Mesendoderm (in vitro differentiated cells): Measurements from ENCODE around the gene SHROOM3.

ENCODE experiments used
- DNase-seq: peaks from one replicate; pipeline ENCODE4 v3.0.0; 2013
- H2AK5ac ChIP-seq: 2 replicates; pipeline ENCODE4 v1.6.1; 2013; ENCODE audit warnings: low read length, inconsistent platforms
- H2BK120ac ChIP-seq: 2 replicates; pipeline ENCODE4 v1.6.1; 2013; ENCODE audit warnings: low read depth, mild to moderate bottlenecking, low read length, moderate library complexity, mixed read lengths
- H2BK15ac ChIP-seq: replicated peaks from 2 replicates; pipeline ENCODE4 v1.6.1; 2013; ENCODE audit warnings: low read depth, mild to moderate bottlenecking, moderate library complexity
- H2BK5ac ChIP-seq: 2 replicates; pipeline ENCODE4 v1.6.1; 2013; ENCODE audit warnings: low read length, inconsistent platforms
- H3K18ac ChIP-seq: 2 replicates; pipeline ENCODE4 v1.6.1; 2013; ENCODE audit warnings: mild to moderate bottlenecking, low read length, mixed read lengths
- H3K23ac ChIP-seq: one replicate; pipeline ENCODE4 v1.6.1; 2013; ENCODE audit warnings: low read length
- H3K27ac ChIP-seq: 2 replicates; pipeline ENCODE4 v1.5.1; 2013; ENCODE audit warnings: low read depth, mild to moderate bottlenecking, inconsistent platforms, low read length, moderate library complexity
- H3K27me3 ChIP-seq: 2 replicates; pipeline ENCODE4 v1.6.1; 2013; ENCODE audit warnings: low read length, control low read depth, mild to moderate bottlenecking, inconsistent platforms; ENCODE audit not compliant: insufficient read depth, poor library complexity
- H3K36me3 ChIP-seq: 2 replicates; pipeline ENCODE4 v1.6.1; 2013; ENCODE audit warnings: low read length, inconsistent platforms; ENCODE audit not compliant: control insufficient read depth, insufficient read depth
- H3K4ac ChIP-seq: one replicate; pipeline ENCODE4 v1.6.1; 2013; ENCODE audit warnings: low read depth, mild to moderate bottlenecking, low read length, moderate library complexity
- H3K4me1 ChIP-seq: 2 replicates; pipeline ENCODE4 v1.6.1; 2013; ENCODE audit warnings: low read depth, low read length, inconsistent platforms; ENCODE audit not compliant: control insufficient read depth
- H3K4me2 ChIP-seq: 2 replicates; pipeline ENCODE4 v1.6.1; 2013; ENCODE audit warnings: low read length
- H3K4me3 ChIP-seq: 2 replicates; pipeline ENCODE4 v1.5.1; 2013; ENCODE audit warnings: mild to moderate bottlenecking, low read length
- H3K56ac ChIP-seq: one replicate; pipeline ENCODE4 v1.6.1; 2013; ENCODE audit warnings: low read length
- H3K79me1 ChIP-seq: 2 replicates; pipeline ENCODE4 v1.6.1; 2013; ENCODE audit warnings: low read length, inconsistent platforms
- H3K79me2 ChIP-seq: 2 replicates; pipeline ENCODE4 v1.6.1; 2013; ENCODE audit warnings: mild to moderate bottlenecking, low read length; ENCODE audit not compliant: control insufficient read depth, insufficient read depth
- H3K9ac ChIP-seq: 2 replicates; pipeline ENCODE4 v1.6.1; 2013; ENCODE audit warnings: low read length, inconsistent platforms
- H4K5ac ChIP-seq: one replicate; pipeline ENCODE4 v1.6.1; 2013; ENCODE audit warnings: low read length
- H4K8ac ChIP-seq: one replicate; pipeline ENCODE4 v1.6.1; 2013; ENCODE audit warnings: low read depth, mild to moderate bottlenecking, control low read depth, low read length, moderate library complexity
- WGBS: extraction: QIAGEN DNeasy Blood & Tissue Kit; methylation state at CpG from one replicate; pipeline ENCODE4 v1.1.7; 2013; ENCODE audit warnings: low lambda C conversion rate, missing lambda C conversion rate; ENCODE audit not compliant: insufficient coverage; ENCODE audit errors: extremely low coverage; 5-methylcytosine and 5-hydroxymethylcytosine counted together

SHROOM3 gene

GRCh38 chr4:76546327-76546726, 111.3 kb downstream of the SHROOM3 start:
- no peak overlapping the region for H2BK120ac ChIP-seq
- H3K4me1 ChIP-seq, result peaks cover 3% of the 10 kb centered on the region
- no peaks in the 10 kb centered on the region for H3K27me3 ChIP-seq
- H3K4me2 ChIP-seq, result no peak overlapping the region
- no peak overlapping the region for H2BK15ac ChIP-seq
- no peak overlapping the region for H3K27ac ChIP-seq
- H3K79me2 ChIP-seq, result no peaks in the 10 kb centered on the region
- H3K36me3 ChIP-seq, result no peaks in the 10 kb centered on the region
- H3K4ac ChIP-seq, result no peak overlapping the region
- no peak for DNase-seq
- no peak overlapping the region for H3K4me3 ChIP-seq
- no peak overlapping the region for H3K23ac ChIP-seq
- H3K56ac ChIP-seq, result no peak overlapping the region
- no peaks in the 10 kb centered on the region for H3K79me1 ChIP-seq
- WGBS, result no CpG with 5 or more reads among the region's 4 CpGs
- H4K8ac ChIP-seq, result no peak overlapping the region
- H2AK5ac ChIP-seq, result no peak overlapping the region
- H3K18ac ChIP-seq, result no peak overlapping the region
- no peak overlapping the region for H2BK5ac ChIP-seq
- no peak overlapping the region for H4K5ac ChIP-seq
- H3K9ac ChIP-seq, result no peak overlapping the region

GRCh38 chr4:76546759-76547742, 112.0 kb downstream of the SHROOM3 start:
- Histone ChIP-seq H2BK15ac (no peak overlapping the region), H3K23ac (no peak overlapping the region), H4K8ac (no peak overlapping the region), H3K9ac (no peak overlapping the region), H3K4me3 (no peak overlapping the region), H3K4me2 (no peak overlapping the region), H2BK5ac (no peak overlapping the region), H3K27me3 (no peaks in the 10 kb centered on the region), H3K79me2 (no peaks in the 10 kb centered on the region), H4K5ac (no peak overlapping the region), H2AK5ac (no peak overlapping the region), H3K36me3 (no peaks in the 10 kb centered on the region), H2BK120ac (no peak overlapping the region), H3K27ac (no peak overlapping the region), H3K4me1 (peaks cover 3% of the 10 kb centered on the region), H3K79me1 (no peaks in the 10 kb centered on the region), H3K56ac (no peak overlapping the region), H3K18ac (no peak overlapping the region), H3K4ac (no peak overlapping the region)
- no CpG with 5 or more reads among the region's 14 CpGs for WGBS
- peak; percentile 81 for DNase-seq

- Histone ChIP-seq H3K23ac (no peak overlapping the region), H4K5ac (no peak overlapping the region), H3K4me3 (no peak overlapping the region), H4K8ac (no peak overlapping the region), H2BK5ac (no peak overlapping the region), H3K4me2 (no peak overlapping the region), H2BK15ac (peak overlapping the region; percentile 57), H3K27ac (no peak overlapping the region), H3K4me1 (peaks cover 3% of the 10 kb centered on the region), H3K79me2 (no peaks in the 10 kb centered on the region), H3K36me3 (no peaks in the 10 kb centered on the region), H2AK5ac (no peak overlapping the region), H3K56ac (no peak overlapping the region), H3K27me3 (no peaks in the 10 kb centered on the region), H3K9ac (no peak overlapping the region), H3K4ac (no peak overlapping the region), H3K18ac (no peak overlapping the region), H2BK120ac (no peak overlapping the region), H3K79me1 (no peaks in the 10 kb centered on the region)
- no peak for DNase-seq
- WGBS, result no CpG with 5 or more reads among the region's 7 CpGs
These were observed 113.7 kb downstream of the SHROOM3 start for GRCh38 chr4:76548704-76549103.

- DNase-seq, result no peak
- peaks cover 3% of the 10 kb centered on the region for H3K4me1 ChIP-seq
- no peak overlapping the region for H2AK5ac ChIP-seq
- no peak overlapping the region for H3K9ac ChIP-seq
- H3K27ac ChIP-seq, result no peak overlapping the region
- no peak overlapping the region for H3K18ac ChIP-seq
- no peaks in the 10 kb centered on the region for H3K79me2 ChIP-seq
- no peak overlapping the region for H3K4me2 ChIP-seq
- no peak overlapping the region for H3K56ac ChIP-seq
- no peak overlapping the region for H2BK15ac ChIP-seq
- no CpG with 5 or more reads among the region's 1 CpG for WGBS
- no peaks in the 10 kb centered on the region for H3K79me1 ChIP-seq
- no peak overlapping the region for H3K23ac ChIP-seq
- H3K4me3 ChIP-seq, result no peak overlapping the region
- H4K5ac ChIP-seq, result no peak overlapping the region
- H4K8ac ChIP-seq, result no peak overlapping the region
- H3K36me3 ChIP-seq, result no peaks in the 10 kb centered on the region
- no peaks in the 10 kb centered on the region for H3K27me3 ChIP-seq
- no peak overlapping the region for H2BK5ac ChIP-seq
- no peak overlapping the region for H2BK120ac ChIP-seq
- no peak overlapping the region for H3K4ac ChIP-seq
These were observed 114.7 kb downstream of the SHROOM3 start for GRCh38 chr4:76549765-76550164.

- H3K4ac ChIP-seq, result no peak overlapping the region
- no peaks in the 10 kb centered on the region for H3K27me3 ChIP-seq
- no peak overlapping the region for H2BK5ac ChIP-seq
- no peak overlapping the region for H4K8ac ChIP-seq
- H3K4me2 ChIP-seq, result no peak overlapping the region
- H3K23ac ChIP-seq, result no peak overlapping the region
- DNase-seq, result no peak
- no peak overlapping the region for H4K5ac ChIP-seq
- H3K18ac ChIP-seq, result no peak overlapping the region
- no peak overlapping the region for H2BK120ac ChIP-seq
- H3K36me3 ChIP-seq, result no peaks in the 10 kb centered on the region
- no peaks in the 10 kb centered on the region for H3K79me1 ChIP-seq
- peaks cover 3% of the 10 kb centered on the region for H3K4me1 ChIP-seq
- no peak overlapping the region for H3K27ac ChIP-seq
- no peaks in the 10 kb centered on the region for H3K79me2 ChIP-seq
- WGBS, result no CpG with 5 or more reads among the region's 8 CpGs
- H2AK5ac ChIP-seq, result no peak overlapping the region
- no peak overlapping the region for H3K56ac ChIP-seq
- no peak overlapping the region for H3K4me3 ChIP-seq
- no peak overlapping the region for H2BK15ac ChIP-seq
- no peak overlapping the region for H3K9ac ChIP-seq
These were observed 116.1 kb downstream of the SHROOM3 start for GRCh38 chr4:76550966-76551780.
